ENCODE data around the gene CD34. TPM values are rescaled to one million over a fixed set of nuclear protein-coding genes. Genes with fewer than 3 reads are reported as not detected.

CD34 gene
- polyA plus RNA-seq, 1 experiment, result 1.2 TPM

DNA sequence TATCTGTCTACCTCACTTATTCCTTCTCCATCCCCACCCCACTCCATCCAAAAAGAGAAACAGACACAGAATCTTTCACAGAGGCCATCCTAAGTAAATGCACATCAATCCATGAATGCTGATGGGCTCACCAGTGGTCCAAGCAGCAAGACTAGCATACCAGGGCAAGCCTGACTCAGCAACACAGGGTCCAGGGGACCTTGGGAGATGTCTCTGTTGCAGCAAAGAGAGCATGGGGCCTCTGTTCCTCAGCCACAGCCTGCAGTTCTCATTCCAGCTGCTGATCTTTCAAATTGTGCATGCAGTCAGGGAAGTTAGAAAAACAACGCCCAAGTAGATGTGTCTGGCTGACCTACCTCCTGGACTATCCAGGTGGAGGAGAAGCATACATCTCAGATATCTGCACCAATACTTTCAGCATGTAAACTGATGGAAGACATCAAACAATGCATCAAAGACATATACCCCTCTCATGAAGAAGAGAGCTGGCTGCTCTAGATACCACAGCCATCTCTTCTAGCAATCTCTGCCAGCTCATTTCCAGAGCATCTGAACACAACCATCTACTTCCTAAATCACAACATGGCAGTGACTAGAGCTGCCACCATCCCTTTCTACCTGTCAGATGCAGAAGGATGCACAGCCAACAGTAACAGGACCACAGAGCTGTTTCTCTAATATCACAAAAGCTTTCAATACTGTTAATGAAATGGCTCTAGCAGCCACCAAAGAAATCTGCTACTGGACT is 54.5 kb downstream of the CD34 start:
- H3K4me3 ChIP-seq (ENCODE audit: low read depth, low read length), result no peak overlapping the region
- ChIA-PET POLR2A (no interaction called here), CTCF (interaction anchor here (1.2 to 1.8 kb wide), 2 partner anchors 12 to 141 kb away, joined by 4 to 8 read pairs; no protein-coding TSS in a partner anchor)
- H3K27me3 ChIP-seq (ENCODE audit: control insufficient read depth, insufficient read depth, low read length), result no peaks in the 10 kb centered on the region
- no peaks in the 10 kb centered on the region for H3K36me3 ChIP-seq (ENCODE audit: control insufficient read depth, insufficient read depth, low read length)
- TF ChIP-seq, protein P1, sequence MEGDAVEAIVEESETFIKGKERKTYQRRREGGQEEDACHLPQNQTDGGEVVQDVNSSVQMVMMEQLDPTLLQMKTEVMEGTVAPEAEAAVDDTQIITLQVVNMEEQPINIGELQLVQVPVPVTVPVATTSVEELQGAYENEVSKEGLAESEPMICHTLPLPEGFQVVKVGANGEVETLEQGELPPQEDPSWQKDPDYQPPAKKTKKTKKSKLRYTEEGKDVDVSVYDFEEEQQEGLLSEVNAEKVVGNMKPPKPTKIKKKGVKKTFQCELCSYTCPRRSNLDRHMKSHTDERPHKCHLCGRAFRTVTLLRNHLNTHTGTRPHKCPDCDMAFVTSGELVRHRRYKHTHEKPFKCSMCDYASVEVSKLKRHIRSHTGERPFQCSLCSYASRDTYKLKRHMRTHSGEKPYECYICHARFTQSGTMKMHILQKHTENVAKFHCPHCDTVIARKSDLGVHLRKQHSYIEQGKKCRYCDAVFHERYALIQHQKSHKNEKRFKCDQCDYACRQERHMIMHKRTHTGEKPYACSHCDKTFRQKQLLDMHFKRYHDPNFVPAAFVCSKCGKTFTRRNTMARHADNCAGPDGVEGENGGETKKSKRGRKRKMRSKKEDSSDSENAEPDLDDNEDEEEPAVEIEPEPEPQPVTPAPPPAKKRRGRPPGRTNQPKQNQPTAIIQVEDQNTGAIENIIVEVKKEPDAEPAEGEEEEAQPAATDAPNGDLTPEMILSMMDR (IDR thresholded peaks at IDR 0.05; ENCODE audit: insufficient read depth, low read depth, low read length), result no peak
- no peak for DNase-seq (ENCODE audit: low read depth)

DNA sequence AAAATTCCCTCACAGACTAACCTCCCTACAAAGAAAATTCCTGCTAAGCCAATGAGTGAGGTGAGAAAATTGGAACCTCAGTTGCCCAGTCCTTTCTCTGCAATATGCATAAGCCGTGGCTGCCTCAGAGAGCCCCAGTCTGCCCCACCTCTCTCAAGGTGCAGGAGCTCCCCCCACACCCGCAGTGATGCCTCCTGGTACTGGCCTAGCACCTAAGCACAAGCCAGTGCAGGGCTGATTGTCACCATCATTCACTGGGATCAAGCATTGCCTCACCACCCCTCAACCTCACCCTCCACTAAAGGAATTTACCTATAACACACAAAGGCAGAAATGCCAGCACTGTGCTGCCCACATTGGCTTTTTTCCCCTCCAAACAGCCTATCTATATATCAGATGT is 56.9 kb downstream of the CD34 start:
- no peaks in the 10 kb centered on the region for H3K27me3 ChIP-seq (ENCODE audit: control insufficient read depth, insufficient read depth, low read length)
- POLR2A ChIA-PET, result no interaction called here
- no peak for DNase-seq (ENCODE audit: low read depth)
- H3K4me3 ChIP-seq (ENCODE audit: low read depth, low read length), result no peak overlapping the region
- TF ChIP-seq, protein P1 (IDR thresholded peaks at IDR 0.05; ENCODE audit: insufficient read depth, low read depth, low read length), result no peak
- H3K36me3 ChIP-seq (ENCODE audit: control insufficient read depth, insufficient read depth, low read length), result no peaks in the 10 kb centered on the region
- CTCF ChIA-PET, result no interaction called here

DNA sequence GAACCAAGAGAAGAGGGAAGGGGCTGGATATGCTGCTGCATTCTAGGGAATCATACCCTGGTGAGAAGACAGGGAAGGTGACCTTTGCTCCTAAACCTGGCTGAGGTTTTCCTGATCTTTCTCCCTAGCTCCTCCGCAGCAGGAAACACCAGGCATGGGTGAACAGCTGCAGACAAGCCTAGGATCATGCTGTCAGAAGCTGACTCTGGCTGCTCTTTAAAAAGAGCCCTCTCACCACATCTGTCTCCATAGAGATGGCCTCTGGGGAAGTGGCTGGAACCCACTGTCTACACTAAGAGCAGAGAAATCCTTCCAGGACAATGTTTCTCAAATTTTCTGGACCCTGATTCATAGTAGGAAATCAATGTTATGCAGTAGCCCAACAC is 57.6 kb downstream of the CD34 start:
- Histone ChIP-seq H3K36me3 (ENCODE audit: control insufficient read depth, insufficient read depth, low read length) (no peaks in the 10 kb centered on the region), H3K27me3 (ENCODE audit: control insufficient read depth, insufficient read depth, low read length) (no peaks in the 10 kb centered on the region), H3K4me3 (ENCODE audit: low read depth, low read length) (no peak overlapping the region)
- ChIA-PET CTCF (interaction anchor here (0.9 to 1.9 kb wide), 4 partner anchors 16 to 56 kb away, joined by 3 to 11 read pairs (median 4); no protein-coding TSS in a partner anchor), POLR2A (no interaction called here)
- no peak for DNase-seq (ENCODE audit: low read depth)
- TF ChIP-seq, protein P1 (IDR thresholded peaks at IDR 0.05; ENCODE audit: insufficient read depth, low read depth, low read length), result no peak

DNA sequence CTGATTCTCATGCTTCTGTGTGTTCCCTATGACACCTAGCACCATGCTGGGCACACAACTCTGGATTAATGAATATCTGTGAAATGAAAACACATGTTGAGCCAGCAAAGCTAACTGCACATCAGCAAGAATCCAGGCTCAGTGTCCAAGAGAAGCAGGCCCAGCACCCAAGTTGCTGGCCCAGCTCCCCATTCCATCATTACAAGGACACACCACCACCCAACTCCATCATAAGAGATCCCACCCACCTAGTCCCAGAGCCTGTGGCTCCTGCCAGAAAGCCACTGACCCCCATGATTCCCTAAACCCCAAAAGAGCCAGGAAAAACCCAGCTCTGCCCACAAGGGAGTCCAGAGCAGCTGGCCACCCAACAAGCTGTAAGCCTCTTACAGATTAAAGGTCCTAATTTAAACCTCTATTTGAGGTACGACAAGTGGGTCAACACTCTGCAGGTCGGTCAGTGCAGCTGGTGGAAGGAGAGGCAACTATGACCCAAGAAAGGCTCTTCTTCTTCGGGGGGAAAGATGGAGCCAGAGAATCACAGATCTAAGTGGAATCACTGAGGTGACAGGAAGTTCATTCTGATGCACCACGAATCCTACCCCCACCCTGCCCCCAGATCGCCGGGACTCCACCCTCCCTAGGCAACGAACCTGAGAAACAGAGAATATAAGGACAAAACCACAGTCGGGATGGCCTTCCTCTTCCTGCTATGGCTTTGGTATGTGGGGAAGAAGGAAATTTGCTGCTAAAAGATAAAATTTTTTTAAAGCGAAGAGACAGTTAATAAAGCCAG is 58.2 kb downstream of the CD34 start:
- ChIA-PET CTCF (interaction anchor here (0.9 to 1.9 kb wide), 5 partner anchors 16 to 55 kb away, joined by 3 to 11 read pairs (median 6); no protein-coding TSS in a partner anchor), POLR2A (no interaction called here)
- TF ChIP-seq, protein P1 (IDR thresholded peaks at IDR 0.05; ENCODE audit: insufficient read depth, low read depth, low read length), result no peak
- Histone ChIP-seq H3K27me3 (ENCODE audit: control insufficient read depth, insufficient read depth, low read length) (no peaks in the 10 kb centered on the region), H3K36me3 (ENCODE audit: control insufficient read depth, insufficient read depth, low read length) (no peaks in the 10 kb centered on the region), H3K4me3 (ENCODE audit: low read depth, low read length) (no peak overlapping the region)
- no peak for DNase-seq (ENCODE audit: low read depth)

DNA sequence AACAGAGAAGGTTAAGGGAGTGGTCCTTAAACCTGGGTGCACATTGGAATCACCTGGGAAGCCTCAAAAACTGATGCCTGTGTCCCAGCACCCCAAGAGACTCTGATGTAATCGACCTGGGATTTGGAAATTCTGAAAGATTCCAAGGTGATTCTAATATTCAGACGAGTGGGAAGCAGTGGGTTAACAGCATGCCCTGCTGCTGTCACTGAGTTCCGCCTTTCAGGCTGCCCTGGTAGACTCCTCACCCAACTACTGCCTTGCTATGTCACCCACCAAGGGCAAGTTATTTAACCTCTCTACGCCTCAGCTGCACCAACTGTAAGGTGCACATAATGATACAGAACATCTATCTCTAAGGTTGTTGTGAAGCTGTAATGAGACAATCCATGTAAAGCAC is 59.2 kb downstream of the CD34 start:
- ChIA-PET CTCF (interaction anchor here (0.8 to 1.9 kb wide), 4 partner anchors 10 to 24 kb away, joined by 3 to 7 read pairs (median 5); no protein-coding TSS in a partner anchor), POLR2A (no interaction called here)
- no peaks in the 10 kb centered on the region for H3K27me3 ChIP-seq (ENCODE audit: control insufficient read depth, insufficient read depth, low read length)
- TF ChIP-seq, protein P1 (IDR thresholded peaks at IDR 0.05; ENCODE audit: insufficient read depth, low read depth, low read length), result no peak
- no peak for DNase-seq (ENCODE audit: low read depth)
- H3K4me3 ChIP-seq (ENCODE audit: low read depth, low read length), result no peak overlapping the region
- H3K36me3 ChIP-seq (ENCODE audit: control insufficient read depth, insufficient read depth, low read length), result no peaks in the 10 kb centered on the region
